ENCODE measurements around the gene NAT8L. TPM values are rescaled to one million over a fixed set of nuclear protein-coding genes. Genes with fewer than 3 reads are reported as not detected.

Gene NAT8L
- polyA plus RNA-seq, 1 donor (not counting 4 experiments of a cell fraction or from before 2014, with no cell fraction given): 0.01 TPM

DNA sequence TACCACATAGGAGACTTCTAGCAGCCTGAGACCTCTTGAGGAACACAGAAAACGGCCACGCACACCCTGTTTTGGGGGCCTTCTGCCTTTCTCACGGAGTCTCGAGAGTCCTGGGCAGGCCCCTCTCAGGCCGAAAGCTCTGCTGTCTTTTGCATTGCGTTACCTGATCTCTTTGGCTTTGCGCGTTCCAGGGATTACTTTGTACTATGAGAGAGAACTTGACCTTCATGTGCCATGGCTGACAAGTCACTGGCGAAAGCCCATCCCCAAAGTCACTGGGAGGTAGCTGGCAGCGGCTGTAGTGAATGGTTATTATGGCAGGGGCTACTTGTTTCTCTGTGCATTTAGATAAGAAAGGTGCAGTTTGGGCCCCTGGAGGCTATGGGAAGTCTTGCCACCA is 8.0 kb upstream of the NAT8L start:
- Histone ChIP-seq H3K36me3 (ENCODE audit: control insufficient read depth in 2 of 2, extremely low read depth in 1 of 2, insufficient read depth in 2 of 2, low read length in 2 of 2) (no peaks in the 10 kb centered on the region), H3K9ac (ENCODE audit: control insufficient read depth, extremely low read depth, insufficient read depth, low read length) (no peak overlapping the region), H3K27me3 (ENCODE audit: control insufficient read depth, extremely low read depth, insufficient read depth, low read length) (peaks cover 38% of the 10 kb centered on the region), H3K79me2 (ENCODE audit: control insufficient read depth, insufficient read depth, low read length) (no peaks in the 10 kb centered on the region), H3K9me1 (ENCODE audit: control insufficient read depth, extremely low read depth, insufficient read depth, low read length) (no peaks in the 10 kb centered on the region), H3K4me2 (ENCODE audit: control insufficient read depth, extremely low read depth, insufficient read depth, low read depth, low read length) (no peak overlapping the region), H3K9me3 (ENCODE audit: control insufficient read depth, low read depth, low read length) (no peaks in the 10 kb centered on the region), H4K20me1 (ENCODE audit: control insufficient read depth, extremely low read depth, insufficient read depth, low read length) (no peaks in the 10 kb centered on the region), H3K4me3 (ENCODE audit: control insufficient read depth in 2 of 3, extremely low read depth in 1 of 3, insufficient read depth in 2 of 3, low read depth in 1 of 3, low read length in 3 of 3) (no peak overlapping the region), H3K4me1 (ENCODE audit: control insufficient read depth, extremely low read depth, insufficient read depth, low read length) (no peaks in the 10 kb centered on the region), H2AFZ (ENCODE audit: control insufficient read depth, low read length) (no peak overlapping the region), H3K27ac (ENCODE audit: control insufficient read depth, insufficient read depth, low read length) (no peak overlapping the region)
- FAIRE-seq (no peak), DNase-seq (ENCODE audit: low read depth, low spot score) (no peak)
- dilution Hi-C loops (cut with MboI; ENCODE audit: extremely low pct_ligation_motif_present, low sequenced_read_pairs): no loop called here
- TF ChIP-seq EZH2 (IDR thresholded peaks at IDR 0.05; ENCODE audit: low read length): no peak
- TF ChIP-seq, protein P1, sequence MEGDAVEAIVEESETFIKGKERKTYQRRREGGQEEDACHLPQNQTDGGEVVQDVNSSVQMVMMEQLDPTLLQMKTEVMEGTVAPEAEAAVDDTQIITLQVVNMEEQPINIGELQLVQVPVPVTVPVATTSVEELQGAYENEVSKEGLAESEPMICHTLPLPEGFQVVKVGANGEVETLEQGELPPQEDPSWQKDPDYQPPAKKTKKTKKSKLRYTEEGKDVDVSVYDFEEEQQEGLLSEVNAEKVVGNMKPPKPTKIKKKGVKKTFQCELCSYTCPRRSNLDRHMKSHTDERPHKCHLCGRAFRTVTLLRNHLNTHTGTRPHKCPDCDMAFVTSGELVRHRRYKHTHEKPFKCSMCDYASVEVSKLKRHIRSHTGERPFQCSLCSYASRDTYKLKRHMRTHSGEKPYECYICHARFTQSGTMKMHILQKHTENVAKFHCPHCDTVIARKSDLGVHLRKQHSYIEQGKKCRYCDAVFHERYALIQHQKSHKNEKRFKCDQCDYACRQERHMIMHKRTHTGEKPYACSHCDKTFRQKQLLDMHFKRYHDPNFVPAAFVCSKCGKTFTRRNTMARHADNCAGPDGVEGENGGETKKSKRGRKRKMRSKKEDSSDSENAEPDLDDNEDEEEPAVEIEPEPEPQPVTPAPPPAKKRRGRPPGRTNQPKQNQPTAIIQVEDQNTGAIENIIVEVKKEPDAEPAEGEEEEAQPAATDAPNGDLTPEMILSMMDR (optimal IDR thresholded peaks at IDR 0.05 in 1 of 3, IDR thresholded peaks at IDR 0.05 in 1 of 3, conservative IDR thresholded peaks at IDR 0.05 in 1 of 3; ENCODE audit: extremely low read depth in 1 of 3, insufficient read depth in 2 of 3, low read length in 3 of 3): no peak

DNA sequence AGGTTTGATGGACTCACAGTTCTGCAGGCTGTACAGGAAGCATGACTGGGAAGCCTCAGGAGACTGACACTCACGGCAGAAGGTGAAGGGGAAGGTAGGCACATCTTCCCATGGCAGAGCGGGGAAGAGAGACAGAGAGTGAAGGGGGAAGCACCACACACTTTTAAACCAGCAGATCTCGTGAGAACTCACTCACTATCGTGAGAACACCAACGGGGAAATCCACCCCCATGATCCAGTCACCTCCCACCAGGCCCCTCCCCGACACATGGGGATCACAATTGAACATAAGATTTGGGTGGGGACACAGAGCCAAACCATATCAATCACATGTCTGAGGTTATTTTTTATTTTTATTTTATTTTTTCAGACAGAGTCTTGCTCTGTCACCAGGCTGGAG is 4.9 kb upstream of the NAT8L start:
- Histone ChIP-seq H3K4me2 (ENCODE audit: control insufficient read depth, extremely low read depth, insufficient read depth, low read depth, low read length) (no peak overlapping the region), H3K36me3 (ENCODE audit: control insufficient read depth in 2 of 2, extremely low read depth in 1 of 2, insufficient read depth in 2 of 2, low read length in 2 of 2) (no peaks in the 10 kb centered on the region), H4K20me1 (ENCODE audit: control insufficient read depth, extremely low read depth, insufficient read depth, low read length) (no peaks in the 10 kb centered on the region), H3K9me3 (ENCODE audit: control insufficient read depth, low read depth, low read length) (no peaks in the 10 kb centered on the region), H3K27ac (ENCODE audit: control insufficient read depth, insufficient read depth, low read length) (no peak overlapping the region), H3K9ac (ENCODE audit: control insufficient read depth, extremely low read depth, insufficient read depth, low read length) (no peak overlapping the region), H3K79me2 (ENCODE audit: control insufficient read depth, insufficient read depth, low read length) (no peaks in the 10 kb centered on the region), H2AFZ (ENCODE audit: control insufficient read depth, low read length) (no peak overlapping the region), H3K9me1 (ENCODE audit: control insufficient read depth, extremely low read depth, insufficient read depth, low read length) (no peaks in the 10 kb centered on the region), H3K4me1 (ENCODE audit: control insufficient read depth, extremely low read depth, insufficient read depth, low read length) (no peaks in the 10 kb centered on the region), H3K4me3 (ENCODE audit: control insufficient read depth in 2 of 3, extremely low read depth in 1 of 3, insufficient read depth in 2 of 3, low read depth in 1 of 3, low read length in 3 of 3) (no peak overlapping the region), H3K27me3 (ENCODE audit: control insufficient read depth, extremely low read depth, insufficient read depth, low read length) (peaks cover 47% of the 10 kb centered on the region)
- FAIRE-seq (no peak), DNase-seq (ENCODE audit: low read depth, low spot score) (no peak)
- dilution Hi-C loops (cut with MboI; ENCODE audit: extremely low pct_ligation_motif_present, low sequenced_read_pairs): no loop called here
- TF ChIP-seq, protein P1 (optimal IDR thresholded peaks at IDR 0.05 in 1 of 3, IDR thresholded peaks at IDR 0.05 in 1 of 3, conservative IDR thresholded peaks at IDR 0.05 in 1 of 3; ENCODE audit: extremely low read depth in 1 of 3, insufficient read depth in 2 of 3, low read length in 3 of 3): no peak
- TF ChIP-seq EZH2 (IDR thresholded peaks at IDR 0.05; ENCODE audit: low read length): no peak

Data from keratinocyte (primary cell).